ENCODE measurements around the gene COLEC12. TPM values are rescaled to one million over a fixed set of nuclear protein-coding genes. Genes with fewer than 3 reads are reported as not detected.

The COLEC12 gene
- total RNA-seq, 1 experiment from 2014 or later = not detected

- CTCF ChIA-PET = no interaction called here
- intact Hi-C loops (cut with micrococcal nuclease; ENCODE audit: unreplicated experiment) = no loop called here
- Mint-ChIP-seq H3K4me3 (ENCODE audit: low read depth, unreplicated experiment) (no peak overlapping the region), H3K27me3 (ENCODE audit: unreplicated experiment) (peaks cover 63% of the 10 kb centered on the region), H3K4me1 (ENCODE audit: low read depth, unreplicated experiment) (no peaks in the 10 kb centered on the region), H3K36me3 (ENCODE audit: insufficient read depth, unreplicated experiment) (no peaks in the 10 kb centered on the region), H3K27ac (ENCODE audit: unreplicated experiment) (no peak overlapping the region), H3K9me3 (ENCODE audit: low read depth, unreplicated experiment) (peaks cover 10% of the 10 kb centered on the region)
- BruUV-seq (replicated peaks) = no TSS peak
- TF ChIP-seq, protein P1, sequence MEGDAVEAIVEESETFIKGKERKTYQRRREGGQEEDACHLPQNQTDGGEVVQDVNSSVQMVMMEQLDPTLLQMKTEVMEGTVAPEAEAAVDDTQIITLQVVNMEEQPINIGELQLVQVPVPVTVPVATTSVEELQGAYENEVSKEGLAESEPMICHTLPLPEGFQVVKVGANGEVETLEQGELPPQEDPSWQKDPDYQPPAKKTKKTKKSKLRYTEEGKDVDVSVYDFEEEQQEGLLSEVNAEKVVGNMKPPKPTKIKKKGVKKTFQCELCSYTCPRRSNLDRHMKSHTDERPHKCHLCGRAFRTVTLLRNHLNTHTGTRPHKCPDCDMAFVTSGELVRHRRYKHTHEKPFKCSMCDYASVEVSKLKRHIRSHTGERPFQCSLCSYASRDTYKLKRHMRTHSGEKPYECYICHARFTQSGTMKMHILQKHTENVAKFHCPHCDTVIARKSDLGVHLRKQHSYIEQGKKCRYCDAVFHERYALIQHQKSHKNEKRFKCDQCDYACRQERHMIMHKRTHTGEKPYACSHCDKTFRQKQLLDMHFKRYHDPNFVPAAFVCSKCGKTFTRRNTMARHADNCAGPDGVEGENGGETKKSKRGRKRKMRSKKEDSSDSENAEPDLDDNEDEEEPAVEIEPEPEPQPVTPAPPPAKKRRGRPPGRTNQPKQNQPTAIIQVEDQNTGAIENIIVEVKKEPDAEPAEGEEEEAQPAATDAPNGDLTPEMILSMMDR (IDR thresholded peaks at IDR 0.05; ENCODE audit: unreplicated experiment) = no peak
- no peak for DNase-seq
Measured at GRCh38 chr18:384897-385296, 115.6 kb downstream of the COLEC12 start.

DNA sequence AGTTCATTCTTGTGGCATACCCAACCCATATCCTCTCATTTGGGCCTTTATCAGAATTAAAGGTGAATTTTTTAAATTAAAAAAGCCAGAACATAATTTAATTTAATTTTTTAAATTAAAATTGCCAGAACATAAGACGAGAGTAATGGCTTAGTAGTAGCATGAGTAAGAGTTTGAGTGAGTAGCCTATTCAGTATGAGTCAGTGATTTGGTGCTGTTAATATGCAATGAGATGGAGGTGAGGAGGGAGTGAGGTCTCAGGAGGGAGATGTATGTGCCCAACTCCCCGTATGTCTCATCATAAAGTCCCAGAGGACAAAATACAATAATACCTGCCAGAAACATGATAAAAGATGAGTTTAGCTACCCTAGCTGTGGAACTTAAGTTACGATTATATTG lies 117.4 kb downstream of the COLEC12 start:
- Mint-ChIP-seq H3K27ac (ENCODE audit: unreplicated experiment) (no peak overlapping the region), H3K9me3 (ENCODE audit: low read depth, unreplicated experiment) (peaks cover 14% of the 10 kb centered on the region), H3K4me1 (ENCODE audit: low read depth, unreplicated experiment) (no peaks in the 10 kb centered on the region), H3K27me3 (ENCODE audit: unreplicated experiment) (peaks cover 69% of the 10 kb centered on the region), H3K4me3 (ENCODE audit: low read depth, unreplicated experiment) (no peak overlapping the region), H3K36me3 (ENCODE audit: insufficient read depth, unreplicated experiment) (no peaks in the 10 kb centered on the region)
- DNase-seq = no peak
- BruUV-seq (replicated peaks) = no TSS peak
- intact Hi-C loops (cut with micrococcal nuclease; ENCODE audit: unreplicated experiment) = no loop called here
- CTCF ChIA-PET = no interaction called here
- TF ChIP-seq, protein P1 (IDR thresholded peaks at IDR 0.05; ENCODE audit: unreplicated experiment) = no peak

DNA sequence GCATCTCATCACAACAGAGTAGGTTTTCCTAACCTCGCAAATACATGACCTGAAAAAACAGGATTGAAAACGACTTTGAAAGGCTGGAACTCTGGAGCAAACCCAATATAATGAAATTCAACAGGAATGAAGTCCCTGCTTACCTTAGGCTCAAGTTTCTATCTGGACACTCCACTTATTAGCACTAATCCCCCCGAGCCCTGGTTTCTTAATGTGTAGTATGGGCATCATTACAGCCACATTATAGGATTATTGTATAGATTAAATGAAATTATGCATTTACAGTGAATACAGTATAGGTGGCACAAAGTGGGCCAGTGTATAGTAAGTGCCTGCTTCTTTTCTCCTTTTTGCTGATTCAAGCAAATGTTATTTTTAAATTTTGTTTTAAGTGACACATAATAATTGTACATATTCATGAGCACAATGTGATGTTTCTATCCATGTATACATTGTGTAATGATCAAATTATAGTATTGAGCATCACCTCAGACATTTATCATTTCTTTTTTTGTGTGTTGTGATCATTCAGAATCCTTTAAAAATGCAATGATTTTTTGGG lies 118.0 kb downstream of the COLEC12 start:
- DNase-seq = no peak
- intact Hi-C loops (cut with micrococcal nuclease; ENCODE audit: unreplicated experiment) = no loop called here
- CTCF ChIA-PET = no interaction called here

GRCh38 chr18:379681-380330 lies 120.7 kb downstream of the COLEC12 start:
- H3K4me1 Mint-ChIP-seq (ENCODE audit: low read depth, unreplicated experiment) = no peaks in the 10 kb centered on the region
- no TSS peak for BruUV-seq (replicated peaks)
- intact Hi-C loops (cut with micrococcal nuclease; ENCODE audit: unreplicated experiment) = no loop called here
- H3K36me3 Mint-ChIP-seq (ENCODE audit: insufficient read depth, unreplicated experiment) = no peaks in the 10 kb centered on the region
- no peak overlapping the region for H3K4me3 Mint-ChIP-seq (ENCODE audit: low read depth, unreplicated experiment)
- peaks cover 80% of the 10 kb centered on the region for H3K27me3 Mint-ChIP-seq (ENCODE audit: unreplicated experiment)
- CTCF ChIA-PET = no interaction called here
- no peak for DNase-seq
- H3K27ac Mint-ChIP-seq (ENCODE audit: unreplicated experiment) = no peak overlapping the region
- TF ChIP-seq, protein P1 (IDR thresholded peaks at IDR 0.05; ENCODE audit: unreplicated experiment) = no peak
- peaks cover 14% of the 10 kb centered on the region for H3K9me3 Mint-ChIP-seq (ENCODE audit: low read depth, unreplicated experiment)

More for the DNA sequence above, 118.0 kb downstream of the COLEC12 start:
- H3K9me3 Mint-ChIP-seq (ENCODE audit: low read depth, unreplicated experiment) = peaks cover 14% of the 10 kb centered on the region
- peaks cover 71% of the 10 kb centered on the region for H3K27me3 Mint-ChIP-seq (ENCODE audit: unreplicated experiment)
- H3K36me3 Mint-ChIP-seq (ENCODE audit: insufficient read depth, unreplicated experiment) = no peaks in the 10 kb centered on the region
- no TSS peak for BruUV-seq (replicated peaks)
- H3K4me1 Mint-ChIP-seq (ENCODE audit: low read depth, unreplicated experiment) = no peaks in the 10 kb centered on the region
- no peak overlapping the region for H3K4me3 Mint-ChIP-seq (ENCODE audit: low read depth, unreplicated experiment)
- H3K27ac Mint-ChIP-seq (ENCODE audit: unreplicated experiment) = no peak overlapping the region
- TF ChIP-seq, protein P1 (IDR thresholded peaks at IDR 0.05; ENCODE audit: unreplicated experiment) = no peak

Measured in Calu3 (cell line).